Fibroblast of skin of right quadriceps (primary cell): ENCODE measurements around the gene LRIF1.
"Not testable (repeated sequence)": the region's sequence is repeated elsewhere in the genome, so short reads cannot be mapped to it uniquely, and the experiment has no call there.

Experiments
- DNase-seq: peaks from one replicate; pipeline ENCODE4 v3.0.0-alpha.2; 2013

LRIF1 gene

DNA sequence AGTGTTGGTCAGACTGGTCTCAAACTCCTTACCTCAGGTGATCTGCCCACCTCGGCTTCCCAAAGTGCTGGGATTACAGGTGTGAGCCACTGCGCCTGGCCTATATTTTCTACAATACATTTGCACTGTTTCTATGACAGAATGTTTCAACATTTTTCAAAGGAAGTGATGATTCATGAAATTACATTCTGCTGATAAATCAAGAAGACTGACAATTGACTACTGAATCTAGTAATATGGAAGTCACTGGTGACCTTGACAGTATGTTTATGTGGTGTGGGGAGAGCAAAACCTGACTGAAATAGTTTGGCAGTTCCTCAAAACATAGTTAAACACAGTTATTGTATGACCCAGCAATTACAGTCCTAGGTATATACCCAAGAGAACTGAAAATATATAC lies 18.1 kb downstream of the LRIF1 start:
- no peak for DNase-seq

DNA sequence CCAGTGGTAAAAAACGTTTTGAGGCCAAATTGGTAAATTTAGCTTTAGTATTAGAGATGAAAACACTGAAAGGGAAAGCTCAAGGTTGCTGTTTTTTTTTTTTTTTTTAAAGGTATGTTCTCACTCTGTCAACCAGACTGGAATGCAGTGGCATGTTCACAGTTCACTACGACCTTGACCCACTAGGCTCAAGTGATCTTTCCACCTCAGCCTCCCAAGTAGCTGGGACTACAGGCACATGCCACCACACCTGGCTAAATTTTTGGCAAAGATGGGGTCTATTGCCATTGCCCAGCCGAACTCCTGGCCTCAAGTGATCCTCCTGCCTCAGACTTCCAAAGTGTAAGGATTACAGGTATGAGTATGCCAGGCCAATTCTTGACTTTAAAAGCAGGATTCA lies 18.9 kb downstream of the LRIF1 start:
- no peak for DNase-seq

DNA sequence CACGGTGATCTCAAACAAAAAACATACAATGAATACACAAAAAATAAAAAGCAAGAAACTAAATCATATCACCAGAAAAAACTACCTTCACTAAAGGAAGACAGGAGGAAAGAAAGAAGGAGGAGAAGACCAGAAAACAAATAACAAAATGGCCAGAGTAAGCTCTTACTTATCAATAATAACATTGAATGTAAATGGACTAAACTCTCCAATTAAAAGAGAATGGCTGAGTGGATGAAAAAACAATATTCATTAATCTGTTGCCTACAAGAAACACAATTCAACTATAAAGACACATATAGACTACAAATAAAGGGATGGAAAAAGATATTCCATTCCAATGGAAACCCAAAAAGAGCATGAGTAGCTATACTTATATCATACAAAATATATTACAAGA lies 27.2 kb downstream of the LRIF1 start:
- no peak for DNase-seq

DNA sequence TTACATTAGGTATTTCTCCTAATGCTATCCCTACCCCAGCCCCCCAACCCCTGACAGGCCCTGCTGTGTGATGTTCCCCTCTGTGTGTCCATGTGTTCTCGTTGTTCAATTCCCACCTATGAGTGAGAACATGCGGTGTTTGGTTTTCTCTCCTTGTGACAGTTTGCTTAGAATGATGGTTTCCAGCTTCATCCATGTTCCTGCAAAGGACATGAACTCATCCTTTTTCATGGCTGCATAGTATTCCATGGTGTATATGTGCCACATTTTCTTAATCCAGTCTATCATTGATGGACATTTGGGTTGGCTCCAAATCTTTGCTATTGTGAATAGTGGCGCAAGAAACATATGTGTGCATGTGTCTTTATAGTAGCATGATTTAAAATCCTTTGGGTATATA lies 32.6 kb downstream of the LRIF1 start:
- DNase-seq: not testable (repeated sequence)

DNA sequence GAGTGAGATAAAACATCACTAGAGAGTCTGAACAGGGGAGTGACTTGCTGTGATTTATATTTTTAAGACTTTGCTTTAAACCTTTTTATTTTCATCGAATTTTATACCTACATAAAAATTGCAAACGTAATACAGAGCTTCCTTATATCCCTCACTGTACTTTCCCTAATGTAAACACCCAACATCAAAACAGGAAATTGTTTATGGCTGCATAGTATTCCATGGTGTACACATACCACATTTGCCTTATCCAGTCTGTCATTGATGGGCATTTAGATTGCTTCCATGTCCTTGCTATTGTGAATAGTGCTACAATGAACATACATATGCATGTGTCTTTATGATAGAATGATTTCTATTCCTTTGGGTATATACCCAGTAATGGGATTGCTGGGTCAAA lies 34.8 kb downstream of the LRIF1 start:
- no peak for DNase-seq

DNA sequence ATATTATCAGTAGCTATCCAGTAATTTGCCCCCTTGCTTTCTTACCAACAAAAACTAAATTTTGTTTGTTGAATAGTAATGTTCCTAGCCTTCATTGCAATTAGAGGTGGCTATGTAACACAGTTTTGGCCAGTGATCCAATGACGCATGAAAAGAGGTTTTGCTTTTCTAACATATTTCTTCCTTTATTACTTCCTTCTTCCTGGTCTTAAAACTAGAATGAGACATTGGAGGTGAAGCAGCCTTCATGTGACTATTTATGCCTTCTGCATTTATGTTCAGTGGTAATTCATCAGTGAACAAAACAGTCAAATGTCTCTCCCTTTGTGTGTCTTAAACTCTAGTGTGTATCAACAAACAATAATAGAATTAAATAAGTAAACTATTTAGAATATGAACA lies 35.5 kb downstream of the LRIF1 start:
- DNase-seq: no peak

DNA sequence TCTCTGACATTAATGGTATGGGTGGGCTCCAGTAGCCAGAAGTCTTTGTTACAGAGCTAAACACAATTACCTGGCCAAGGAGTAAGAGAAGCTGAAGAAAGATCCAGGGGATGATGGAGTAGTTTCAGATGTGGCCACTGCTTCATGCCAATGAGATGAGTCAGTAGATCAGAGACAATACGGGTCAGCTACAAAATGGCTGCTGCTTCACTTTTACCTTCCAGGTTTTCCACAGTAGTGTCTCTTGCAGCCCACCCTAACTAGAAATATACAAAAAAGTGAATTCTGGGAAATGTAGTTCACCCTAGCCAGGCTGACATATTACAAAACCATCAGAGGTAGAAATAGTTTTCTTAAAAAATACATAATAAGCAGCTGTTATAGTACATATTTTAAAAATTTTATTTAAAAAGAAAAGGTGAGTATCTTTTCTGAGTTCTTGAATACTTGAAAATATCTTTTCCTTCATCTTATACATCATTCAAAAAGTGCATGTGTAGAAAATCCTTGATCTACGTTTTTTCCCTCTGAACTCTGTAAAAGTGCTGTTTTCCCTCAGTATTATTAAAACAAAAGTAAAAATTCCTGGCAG lies 36.1 kb downstream of the LRIF1 start:
- no peak for DNase-seq

DNA sequence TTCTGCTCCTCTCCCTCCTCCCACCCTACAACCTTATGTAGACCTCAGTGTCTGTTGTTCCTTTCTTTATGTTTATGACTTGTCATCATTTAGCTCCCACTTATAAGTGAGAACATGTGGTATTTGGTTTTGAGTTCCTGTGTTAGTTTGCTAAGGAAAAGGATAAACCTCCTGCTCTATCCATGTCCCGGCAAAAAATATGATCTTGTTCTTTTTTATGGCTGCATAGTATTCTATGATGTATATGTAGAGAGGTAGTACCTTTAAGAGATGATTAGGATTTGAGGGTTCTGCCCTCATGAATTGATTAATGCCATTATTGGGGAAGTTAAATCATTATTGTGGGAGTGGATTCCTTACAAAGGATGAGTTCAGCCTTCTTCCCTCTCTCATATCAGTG lies 41.8 kb downstream of the LRIF1 start:
- no peak for DNase-seq

DNA sequence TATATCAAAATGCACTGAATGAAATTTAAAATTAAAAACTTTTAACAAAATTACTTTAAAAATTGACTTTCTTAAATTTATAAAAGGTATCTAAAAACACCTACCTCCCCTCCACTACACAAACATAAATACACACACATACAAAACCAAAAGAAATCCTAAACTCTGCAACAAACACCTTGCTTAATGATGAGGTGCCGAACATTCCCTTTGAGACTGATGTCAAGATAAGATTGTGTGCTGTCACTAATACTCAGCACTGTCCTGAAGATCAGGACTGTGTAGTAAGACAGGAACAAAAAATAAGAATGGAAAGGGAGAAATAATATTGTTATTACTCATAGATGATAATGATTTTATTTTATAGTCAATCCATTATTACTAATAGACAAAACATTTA lies 45.7 kb downstream of the LRIF1 start:
- no peak for DNase-seq

DNA sequence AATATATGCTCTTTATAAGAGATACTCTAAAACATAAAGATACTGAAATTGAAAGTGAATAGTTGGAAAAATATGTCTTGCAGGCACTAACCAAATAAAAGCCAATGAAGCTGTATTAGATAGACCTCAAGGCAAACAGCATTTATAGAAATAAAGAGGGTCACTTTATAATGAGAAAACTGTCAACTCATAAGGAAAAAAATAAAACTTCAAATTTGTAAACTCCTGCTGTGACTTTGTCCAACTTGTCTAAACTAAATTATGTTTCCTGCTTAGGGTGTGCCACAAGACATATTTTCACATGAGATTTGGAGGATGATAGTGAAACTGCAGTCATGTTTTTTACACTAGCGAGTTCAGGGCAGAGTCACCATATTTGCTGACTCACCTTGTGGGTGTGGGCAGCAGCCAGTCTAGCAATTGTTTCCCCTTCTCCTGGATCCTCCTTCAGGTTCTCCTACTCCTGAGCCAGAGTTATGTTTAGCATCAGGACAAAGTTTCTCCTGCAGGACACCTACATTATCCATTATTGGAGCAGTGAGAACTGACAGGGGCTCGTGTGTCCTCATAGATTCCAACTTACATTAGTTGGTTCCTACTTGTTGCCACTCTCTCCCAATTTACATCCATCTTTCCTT lies 46.9 kb downstream of the LRIF1 start:
- DNase-seq: no peak

DNA sequence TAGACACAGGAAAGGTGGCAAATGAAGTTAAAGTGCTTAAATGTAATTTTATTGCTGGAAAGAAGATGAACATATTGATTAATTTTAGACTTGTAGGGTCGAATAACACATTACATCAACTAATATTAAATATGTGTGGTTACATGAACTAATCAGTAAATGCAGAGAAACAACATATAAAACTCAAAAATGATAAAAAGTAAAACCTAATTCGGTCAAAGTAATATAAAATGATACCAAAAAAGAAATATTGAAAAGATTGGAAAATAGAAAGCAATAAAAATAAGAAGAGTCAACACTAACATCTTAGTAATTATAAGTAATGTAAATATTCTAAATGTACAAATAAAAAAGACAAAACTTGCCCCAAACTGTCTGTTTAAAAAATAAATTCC lies 47.5 kb downstream of the LRIF1 start:
- no peak for DNase-seq

DNA sequence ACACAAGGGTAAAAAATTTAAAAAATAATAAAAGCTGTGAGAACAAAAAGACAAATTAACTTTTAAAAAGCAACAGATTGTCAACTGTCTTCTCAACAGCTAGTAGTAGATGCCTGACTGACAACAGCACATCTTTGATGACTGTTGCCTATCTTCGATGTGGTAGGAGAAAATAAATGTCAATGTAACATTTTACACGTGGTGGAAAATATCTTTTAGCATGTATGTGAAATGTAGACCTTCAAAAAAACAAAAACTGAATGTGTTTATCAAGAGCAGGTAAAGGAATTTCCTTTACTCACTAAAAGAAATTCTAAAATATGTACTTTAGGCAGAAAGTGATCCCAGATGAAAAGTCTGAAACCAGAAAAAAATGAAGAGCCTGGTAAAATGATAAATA lies 47.9 kb downstream of the LRIF1 start:
- DNase-seq: no peak

DNA sequence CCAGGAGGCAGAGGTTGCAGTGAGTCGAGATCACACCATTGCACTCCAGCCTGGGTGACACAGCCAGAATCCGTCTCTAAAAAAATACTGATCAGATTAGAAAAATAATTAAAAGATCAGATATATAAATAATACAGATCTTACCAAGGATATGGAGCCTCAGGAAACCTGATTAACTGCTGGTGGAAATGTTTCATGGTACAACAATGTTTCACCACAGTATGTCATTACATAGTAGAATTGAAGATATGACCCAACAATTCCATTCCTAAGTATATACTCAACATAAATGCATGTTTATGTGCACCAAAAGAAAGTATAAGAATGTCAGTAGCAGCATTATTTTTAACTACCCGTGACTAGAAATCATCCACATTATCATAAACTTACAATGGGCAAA lies 49.0 kb downstream of the LRIF1 start:
- DNase-seq: no peak

DNA sequence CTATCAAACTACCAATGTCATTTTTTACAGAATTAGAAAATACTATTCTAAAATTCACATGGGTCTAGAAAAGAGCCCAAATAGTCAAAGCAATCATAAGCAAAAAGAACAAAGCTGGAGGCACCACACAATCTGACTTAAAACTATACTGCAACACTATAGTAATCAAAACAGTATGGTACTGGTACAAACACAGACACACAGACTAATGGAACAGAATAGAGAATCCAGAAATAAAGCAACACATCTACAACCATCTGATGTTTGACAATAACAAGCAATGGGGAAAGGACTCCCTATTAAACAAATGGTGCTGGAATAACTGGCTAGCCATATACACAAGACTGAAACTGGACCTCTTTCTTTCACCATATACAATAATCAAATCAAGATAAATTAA lies 50.9 kb downstream of the LRIF1 start:
- no peak for DNase-seq

DNA sequence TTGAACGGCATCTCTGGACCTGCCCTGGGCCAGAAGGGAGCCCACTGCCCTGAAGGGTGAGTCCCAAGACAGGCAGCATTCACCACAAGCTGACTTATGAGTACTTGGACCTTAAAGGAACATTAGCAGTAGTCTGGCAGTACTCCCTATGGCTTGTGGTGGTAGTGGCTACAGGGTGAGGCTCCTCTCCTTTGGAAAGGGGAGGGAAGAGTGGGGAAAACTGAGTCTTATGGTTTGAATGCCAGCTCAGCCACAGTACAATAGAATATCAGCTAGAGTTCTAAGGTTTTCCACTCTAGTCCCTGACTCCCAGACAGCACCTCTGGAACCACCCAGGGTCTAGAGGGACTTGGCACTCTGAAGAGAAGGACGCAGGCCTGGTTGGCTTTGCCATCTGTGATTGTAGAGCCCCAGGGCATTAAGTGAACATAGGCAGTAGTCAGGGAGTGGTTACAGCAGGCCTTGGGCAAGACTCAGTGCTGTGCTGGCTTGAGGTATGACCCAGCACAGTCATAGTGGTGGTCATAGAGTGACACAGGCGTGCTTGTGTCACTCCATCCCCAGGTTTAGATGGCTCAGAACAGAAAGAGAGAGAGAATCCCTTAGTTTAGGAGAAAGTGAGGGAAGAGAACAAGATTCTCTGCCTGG lies 59.7 kb downstream of the LRIF1 start:
- no peak for DNase-seq

DNA sequence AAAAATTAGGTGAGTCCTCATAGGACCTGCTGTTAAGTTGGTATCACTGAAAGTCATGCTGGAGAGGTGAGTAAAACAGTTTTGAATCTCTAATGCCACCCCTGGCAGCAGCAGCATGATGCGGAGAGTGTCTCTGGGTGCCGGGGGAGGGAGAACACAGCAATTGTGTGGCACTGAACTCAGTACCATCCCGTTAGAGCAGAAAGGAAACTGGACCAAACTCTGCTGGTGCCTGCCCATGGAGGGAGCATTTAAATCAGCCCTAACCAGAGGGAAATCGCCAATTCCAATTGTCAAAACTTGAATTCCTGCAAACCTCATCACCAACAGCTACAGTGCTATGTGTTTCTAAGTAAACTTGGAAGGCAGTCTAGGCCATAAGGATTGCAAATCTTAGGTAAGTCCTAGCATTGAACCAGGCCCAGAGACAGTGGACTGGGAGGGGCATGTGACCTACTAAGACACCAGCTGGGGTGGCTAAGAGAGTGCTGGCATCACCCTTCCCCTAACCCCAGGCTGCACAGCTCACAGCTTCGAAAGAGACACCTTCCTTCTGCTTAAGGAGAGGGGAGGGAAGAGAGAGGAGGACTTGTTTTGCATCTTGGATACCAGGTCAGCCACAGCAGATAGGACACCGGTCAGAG lies 60.8 kb downstream of the LRIF1 start:
- DNase-seq: no peak

DNA sequence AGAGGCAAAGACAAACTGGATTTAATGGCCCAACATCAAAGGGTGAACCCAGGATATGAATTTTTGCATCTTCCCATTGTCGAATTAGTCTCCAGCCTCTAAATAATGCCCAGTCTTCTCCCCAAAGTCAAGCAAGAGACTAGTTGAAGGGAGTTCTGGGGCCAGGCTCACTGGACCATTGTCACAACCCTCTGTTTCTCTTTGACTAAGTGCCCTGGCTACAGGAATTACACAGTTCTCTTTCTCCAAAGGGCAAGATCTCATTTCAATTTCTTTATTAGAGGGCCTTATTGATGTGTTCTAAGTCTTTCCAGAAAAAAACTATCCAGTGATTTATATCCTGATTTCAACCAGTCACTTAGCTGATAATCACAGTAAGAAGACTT lies 64.3 kb downstream of the LRIF1 start:
- DNase-seq: no peak

DNA sequence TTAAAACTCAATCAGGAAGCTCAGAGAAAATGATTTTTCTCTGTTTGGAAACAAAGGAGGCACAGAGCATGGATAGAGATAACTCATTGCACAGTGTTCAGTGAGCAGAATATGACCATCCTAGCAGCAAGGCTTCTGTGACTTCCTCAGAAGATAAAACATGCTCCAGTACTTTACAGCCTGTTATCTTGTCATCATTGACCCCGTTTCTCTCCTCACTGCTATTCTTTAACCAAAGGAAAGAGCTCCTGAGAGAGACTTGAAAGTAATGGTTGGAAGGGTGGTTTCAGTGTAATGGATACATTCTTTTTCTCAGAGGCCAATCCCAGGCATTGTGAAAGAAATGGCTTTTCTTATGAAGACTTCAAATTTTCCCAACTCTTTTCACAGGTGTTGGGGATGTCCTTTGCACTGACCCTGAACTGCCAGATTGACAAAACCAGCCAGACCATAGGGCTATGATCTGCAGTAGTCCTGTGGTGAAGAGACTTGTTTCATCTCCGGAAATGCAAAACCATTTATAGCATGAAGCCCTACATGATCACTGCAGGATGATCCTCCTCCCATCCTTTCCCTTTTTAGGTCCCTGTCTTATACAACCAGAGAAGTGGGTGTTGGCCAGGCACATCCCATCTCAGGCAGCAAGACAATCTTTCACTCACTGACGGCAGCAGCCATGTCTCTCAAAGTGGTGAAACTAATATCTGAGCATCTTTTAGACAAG lies 64.8 kb downstream of the LRIF1 start:
- DNase-seq: no peak

DNA sequence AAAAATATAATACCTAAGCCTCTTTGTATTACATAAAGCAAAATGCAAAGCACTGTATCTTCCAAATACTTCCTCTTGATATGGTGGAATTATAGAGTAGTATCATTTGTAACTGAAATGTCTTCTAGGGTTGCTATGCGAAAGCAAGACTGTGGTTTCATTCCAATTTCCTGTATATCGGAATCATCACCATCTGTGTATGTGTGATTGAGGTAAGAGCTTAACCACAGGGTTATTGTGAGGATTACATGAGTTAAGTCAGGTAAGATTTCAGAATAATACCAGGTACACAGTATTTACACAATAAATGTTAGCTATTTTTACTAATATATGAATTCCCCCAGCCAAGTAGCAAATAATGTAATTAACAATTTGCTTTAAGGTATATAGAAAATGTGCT lies 66.0 kb downstream of the LRIF1 start:
- no peak for DNase-seq
